ENCODE results near the gene GPR141. TPM values are rescaled to one million over a fixed set of nuclear protein-coding genes. Genes with fewer than 3 reads are reported as not detected.

GPR141 gene
- total RNA-seq, 1 donor from 2014 or later: 3.5 TPM

DNA sequence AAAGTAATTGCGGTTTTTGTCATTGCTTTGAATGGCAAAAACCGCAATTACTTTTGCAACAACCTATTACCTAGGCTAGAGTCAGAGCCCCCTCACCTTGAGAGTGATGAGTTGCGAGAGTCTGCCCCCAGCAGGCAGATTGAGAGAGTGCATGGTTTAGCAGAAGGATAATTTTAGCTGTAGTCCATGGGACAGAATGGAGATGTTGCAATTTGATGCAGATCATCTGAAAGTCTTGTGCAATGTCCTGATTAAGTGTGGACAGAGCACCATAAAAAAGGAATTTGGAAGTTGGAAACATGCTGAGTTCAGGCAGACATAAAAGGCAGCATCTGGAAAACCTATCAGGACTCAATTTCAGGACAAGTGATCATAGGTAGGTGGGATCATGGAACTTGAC, 48.7 kb downstream of the GPR141 start:
- peak; percentile 62 to 83 for ATAC-seq
- Histone ChIP-seq H3K9me3 (no peaks in the 10 kb centered on the region), H3K36me3 (no peaks in the 10 kb centered on the region), H3K4me3 (no peak overlapping the region), H3K4me1 (peaks cover 24% of the 10 kb centered on the region), H3K27me3 (ENCODE audit: low read depth) (no peaks in the 10 kb centered on the region), H3K27ac (no peak overlapping the region)
- intact Hi-C loops (cut with DNase I): no loop called here
- TF ChIP-seq, protein P1, sequence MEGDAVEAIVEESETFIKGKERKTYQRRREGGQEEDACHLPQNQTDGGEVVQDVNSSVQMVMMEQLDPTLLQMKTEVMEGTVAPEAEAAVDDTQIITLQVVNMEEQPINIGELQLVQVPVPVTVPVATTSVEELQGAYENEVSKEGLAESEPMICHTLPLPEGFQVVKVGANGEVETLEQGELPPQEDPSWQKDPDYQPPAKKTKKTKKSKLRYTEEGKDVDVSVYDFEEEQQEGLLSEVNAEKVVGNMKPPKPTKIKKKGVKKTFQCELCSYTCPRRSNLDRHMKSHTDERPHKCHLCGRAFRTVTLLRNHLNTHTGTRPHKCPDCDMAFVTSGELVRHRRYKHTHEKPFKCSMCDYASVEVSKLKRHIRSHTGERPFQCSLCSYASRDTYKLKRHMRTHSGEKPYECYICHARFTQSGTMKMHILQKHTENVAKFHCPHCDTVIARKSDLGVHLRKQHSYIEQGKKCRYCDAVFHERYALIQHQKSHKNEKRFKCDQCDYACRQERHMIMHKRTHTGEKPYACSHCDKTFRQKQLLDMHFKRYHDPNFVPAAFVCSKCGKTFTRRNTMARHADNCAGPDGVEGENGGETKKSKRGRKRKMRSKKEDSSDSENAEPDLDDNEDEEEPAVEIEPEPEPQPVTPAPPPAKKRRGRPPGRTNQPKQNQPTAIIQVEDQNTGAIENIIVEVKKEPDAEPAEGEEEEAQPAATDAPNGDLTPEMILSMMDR (IDR thresholded peaks at IDR 0.05): peak; percentile 51
- no peak for DNase-seq

DNA sequence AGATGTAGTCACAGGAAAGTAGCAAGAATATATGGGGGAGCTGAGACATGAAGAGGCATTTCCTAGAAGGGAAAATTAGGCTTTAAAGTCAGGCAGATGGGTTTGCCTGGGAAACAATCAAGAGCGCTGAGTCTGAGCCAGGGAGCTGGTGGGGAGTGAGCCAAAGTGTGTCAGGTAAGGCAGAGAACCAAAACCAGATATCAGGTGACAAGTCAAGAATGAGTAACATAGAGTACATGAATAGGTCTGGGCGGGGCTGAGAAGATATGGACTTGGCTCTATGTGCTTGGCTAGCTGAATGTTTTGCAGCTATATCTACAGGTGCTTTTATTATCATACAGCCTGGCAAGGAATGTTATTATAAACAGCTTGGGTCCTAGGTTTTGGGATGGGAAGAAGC, 49.3 kb downstream of the GPR141 start:
- no peak for DNase-seq
- intact Hi-C loops (cut with DNase I): no loop called here
- H3K4me1 ChIP-seq: peaks cover 24% of the 10 kb centered on the region
- no peaks in the 10 kb centered on the region for H3K36me3 ChIP-seq
- no peak overlapping the region for H3K27ac ChIP-seq
- H3K27me3 ChIP-seq (ENCODE audit: low read depth): no peaks in the 10 kb centered on the region
- TF ChIP-seq, protein P1 (IDR thresholded peaks at IDR 0.05): no peak
- no peaks in the 10 kb centered on the region for H3K9me3 ChIP-seq
- H3K4me3 ChIP-seq: no peak overlapping the region
- ATAC-seq: peak in 1 of 2 donors; percentile 35

DNA sequence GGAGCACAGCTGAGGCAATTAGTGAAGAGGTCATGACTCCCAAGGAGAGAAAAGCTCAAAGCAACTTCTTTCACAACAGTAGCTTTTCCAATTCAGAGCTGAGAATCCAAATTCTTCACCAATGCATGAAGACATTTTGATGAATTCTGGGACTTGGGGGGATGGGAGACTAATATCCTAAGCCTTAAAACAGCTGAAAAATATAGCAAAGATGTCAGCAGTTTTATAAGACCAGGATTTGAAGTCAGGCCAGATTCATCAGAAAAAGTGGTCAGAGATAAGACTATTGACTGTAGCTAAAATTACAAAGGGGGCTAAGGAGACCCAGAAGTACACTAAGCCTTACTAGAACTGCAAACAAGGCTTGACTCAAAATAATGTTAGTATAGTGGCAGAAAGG, 51.6 kb downstream of the GPR141 start:
- peaks cover 9% of the 10 kb centered on the region for H3K4me1 ChIP-seq
- intact Hi-C loops (cut with DNase I): no loop called here
- H3K27me3 ChIP-seq (ENCODE audit: low read depth): no peaks in the 10 kb centered on the region
- DNase-seq: no peak
- H3K27ac ChIP-seq: no peak overlapping the region
- TF ChIP-seq, protein P1 (IDR thresholded peaks at IDR 0.05): no peak
- H3K9me3 ChIP-seq: no peaks in the 10 kb centered on the region
- H3K36me3 ChIP-seq: no peaks in the 10 kb centered on the region
- ATAC-seq: no peak
- no peak overlapping the region for H3K4me3 ChIP-seq

DNA sequence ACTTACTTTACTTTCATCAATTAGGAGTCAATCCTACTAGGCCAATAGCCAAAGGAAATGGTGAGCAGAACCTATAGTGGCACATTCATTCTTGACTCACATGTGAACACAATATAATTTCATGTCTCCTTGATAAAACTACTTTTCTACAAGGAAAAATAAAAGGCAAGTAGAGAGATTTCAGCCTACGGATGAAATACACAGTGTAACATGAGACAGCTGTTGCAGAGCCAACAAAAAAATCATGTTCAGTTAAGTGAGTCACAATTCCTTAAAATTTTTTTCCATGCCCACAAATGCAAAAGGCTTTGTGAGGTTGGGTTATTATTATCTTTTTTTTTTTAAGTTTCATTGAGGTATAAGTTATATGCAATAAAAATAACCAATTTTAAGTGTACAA, 54.8 kb downstream of the GPR141 start:
- ATAC-seq: no peak
- H3K9me3 ChIP-seq: no peaks in the 10 kb centered on the region
- H3K27me3 ChIP-seq (ENCODE audit: low read depth): no peaks in the 10 kb centered on the region
- no peaks in the 10 kb centered on the region for H3K36me3 ChIP-seq
- H3K4me1 ChIP-seq: no peaks in the 10 kb centered on the region
- TF ChIP-seq, protein P1 (IDR thresholded peaks at IDR 0.05): no peak
- no peak for DNase-seq
- no peak overlapping the region for H3K4me3 ChIP-seq
- no peak overlapping the region for H3K27ac ChIP-seq
- intact Hi-C loops (cut with DNase I): no loop called here

DNA sequence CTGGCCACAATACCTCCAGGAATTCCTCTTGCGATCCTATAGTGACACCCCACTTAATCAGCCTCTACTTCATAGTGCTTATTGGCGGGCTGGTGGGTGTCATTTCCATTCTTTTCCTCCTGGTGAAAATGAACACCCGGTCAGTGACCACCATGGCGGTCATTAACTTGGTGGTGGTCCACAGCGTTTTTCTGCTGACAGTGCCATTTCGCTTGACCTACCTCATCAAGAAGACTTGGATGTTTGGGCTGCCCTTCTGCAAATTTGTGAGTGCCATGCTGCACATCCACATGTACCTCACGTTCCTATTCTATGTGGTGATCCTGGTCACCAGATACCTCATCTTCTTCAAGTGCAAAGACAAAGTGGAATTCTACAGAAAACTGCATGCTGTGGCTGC, 56.8 kb downstream of the GPR141 start:
- H3K27ac ChIP-seq: no peak overlapping the region
- no peaks in the 10 kb centered on the region for H3K36me3 ChIP-seq
- H3K27me3 ChIP-seq (ENCODE audit: low read depth): no peaks in the 10 kb centered on the region
- no peak overlapping the region for H3K4me3 ChIP-seq
- TF ChIP-seq, protein P1 (IDR thresholded peaks at IDR 0.05): no peak
- DNase-seq: no peak
- ATAC-seq: no peak
- H3K4me1 ChIP-seq: no peaks in the 10 kb centered on the region
- intact Hi-C loops (cut with DNase I): no loop called here
- no peaks in the 10 kb centered on the region for H3K9me3 ChIP-seq

DNA sequence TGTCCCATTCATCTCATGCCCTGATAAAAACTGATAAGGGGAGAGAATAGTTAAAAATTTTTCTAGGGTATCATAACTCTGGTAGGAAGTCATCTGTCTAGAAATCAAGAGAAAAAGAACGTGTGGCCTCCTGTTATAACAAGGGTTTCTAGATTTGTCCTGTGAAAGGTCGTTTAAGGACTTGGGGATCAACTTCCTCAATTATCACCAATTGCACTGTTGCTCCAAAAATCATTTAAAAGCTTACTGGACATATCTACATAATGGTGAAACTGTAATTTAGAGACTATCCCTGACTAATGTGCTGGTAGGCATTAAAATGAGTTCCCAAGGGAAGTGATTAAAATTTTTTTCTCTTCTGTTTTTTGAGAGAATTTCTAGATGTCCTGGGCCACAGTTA, 58.2 kb downstream of the GPR141 start:
- ATAC-seq (no peak), DNase-seq (no peak)
- H3K27ac ChIP-seq: no peak overlapping the region
- H3K27me3 ChIP-seq (ENCODE audit: low read depth): no peaks in the 10 kb centered on the region
- TF ChIP-seq, protein P1 (IDR thresholded peaks at IDR 0.05): no peak
- no peaks in the 10 kb centered on the region for H3K4me1 ChIP-seq
- intact Hi-C loops (cut with DNase I): no loop called here
- H3K36me3 ChIP-seq: no peaks in the 10 kb centered on the region
- H3K9me3 ChIP-seq: no peaks in the 10 kb centered on the region
- H3K4me3 ChIP-seq: no peak overlapping the region

All from lower lobe of right lung (tissue), 2 donors.